GM21825 (cell line): Measurements from ENCODE around the gene NDRG3.

ENCODE experiments used
- ATAC-seq: cut with Tn5 transposase; IDR thresholded peaks from one replicate; pipeline ENCODE4 v1.9.1; 2021; ENCODE audit warnings: mild to moderate bottlenecking, moderate library complexity; ENCODE audit not compliant: unreplicated experiment

NDRG3 gene

DNA sequence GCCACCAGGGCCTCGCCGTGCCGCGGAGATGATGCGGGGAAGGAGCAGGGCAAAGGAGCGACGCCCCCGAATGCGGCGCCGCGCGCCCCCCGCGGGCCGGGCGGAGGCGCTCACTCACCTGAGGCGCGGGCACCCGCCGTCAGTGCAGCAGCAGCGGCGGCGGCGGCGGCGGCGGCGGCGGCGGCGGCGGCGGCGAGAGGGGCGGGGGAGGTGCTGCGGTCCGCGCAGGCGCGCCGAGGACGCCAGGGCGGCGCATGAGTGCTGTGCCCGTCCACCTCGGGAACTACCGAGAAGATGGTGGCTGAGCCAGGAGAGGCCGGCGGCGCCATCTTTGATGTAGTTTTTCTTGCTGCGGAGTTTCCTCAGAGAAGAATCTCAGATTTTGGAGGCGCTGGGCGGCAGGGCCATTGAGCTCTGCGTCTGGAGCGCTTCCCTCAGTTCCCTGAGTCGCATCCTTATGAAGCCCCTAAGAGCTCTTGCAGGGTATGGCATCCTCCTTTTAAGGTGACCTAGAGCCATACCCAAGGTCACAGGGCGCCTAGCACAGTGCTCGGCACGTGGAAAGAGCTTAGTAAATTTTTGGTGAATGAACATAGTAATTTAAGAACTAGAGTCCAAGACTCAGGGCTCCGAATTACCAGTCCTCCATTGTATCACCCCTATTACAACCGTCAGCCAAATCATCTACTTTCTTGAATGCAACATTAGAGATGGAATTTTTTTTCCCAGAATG is at the start of gene NDRG3:
TSS of gene NDRG3 (minus strand) at position 164 of the 733 bp plus-strand sequence. CDS start 24,355 bp downstream, outside the sequence.
- peak; percentile 83 for ATAC-seq

DNA sequence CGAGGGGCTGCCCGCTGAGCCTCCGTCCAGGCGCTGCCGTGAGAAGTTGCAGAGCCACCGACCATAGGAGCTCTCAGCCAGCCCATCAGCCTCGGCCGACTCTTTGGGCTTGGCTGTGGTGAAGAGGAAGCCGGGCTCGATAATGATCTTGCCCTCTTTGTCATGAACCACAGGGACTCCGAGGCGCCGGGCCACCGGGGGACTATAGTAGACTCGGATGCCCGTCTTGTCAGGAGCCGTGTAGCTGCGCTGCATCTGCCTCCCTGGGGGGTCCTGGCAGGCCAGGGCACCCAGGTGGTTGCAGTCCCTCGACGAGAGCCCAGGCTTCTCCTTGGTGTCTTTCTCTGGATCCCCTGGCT is 48.2 kb upstream of the NDRG3 start:
- ATAC-seq = no peak

GRCh38 chr20:36793294-36794115 is 47.6 kb upstream of the NDRG3 start:
- ATAC-seq = no peak

DNA sequence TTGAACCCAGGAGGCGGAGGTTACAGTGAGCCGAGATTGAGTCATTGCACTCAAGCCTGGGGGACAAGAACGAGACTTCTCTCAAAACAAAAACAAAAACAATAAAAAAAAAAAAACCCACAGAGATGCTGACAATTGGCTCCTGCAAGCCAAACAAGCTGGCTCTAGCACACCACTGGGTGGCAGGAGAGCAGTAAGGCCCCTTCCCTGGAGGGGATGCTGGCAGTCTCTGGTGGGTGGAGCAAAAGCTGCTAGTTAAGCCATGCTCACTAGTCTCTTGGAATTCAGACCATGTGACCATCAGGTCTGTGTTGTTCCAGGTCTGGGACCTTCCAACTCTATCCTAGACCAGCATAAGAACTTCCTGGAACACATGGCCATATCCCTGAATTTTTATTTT is 46.5 kb upstream of the NDRG3 start:
- no peak for ATAC-seq

- ATAC-seq = no peak
These were observed 46.0 kb upstream of the NDRG3 start for GRCh38 chr20:36791862-36792261.

GRCh38 chr20:36786663-36787062 is 40.8 kb upstream of the NDRG3 start:
- ATAC-seq = no peak

- ATAC-seq = no peak
These were observed 40.4 kb upstream of the NDRG3 start for GRCh38 chr20:36786246-36786645.

- no peak for ATAC-seq
These were observed 39.4 kb upstream of the NDRG3 start for GRCh38 chr20:36785308-36785707.

DNA sequence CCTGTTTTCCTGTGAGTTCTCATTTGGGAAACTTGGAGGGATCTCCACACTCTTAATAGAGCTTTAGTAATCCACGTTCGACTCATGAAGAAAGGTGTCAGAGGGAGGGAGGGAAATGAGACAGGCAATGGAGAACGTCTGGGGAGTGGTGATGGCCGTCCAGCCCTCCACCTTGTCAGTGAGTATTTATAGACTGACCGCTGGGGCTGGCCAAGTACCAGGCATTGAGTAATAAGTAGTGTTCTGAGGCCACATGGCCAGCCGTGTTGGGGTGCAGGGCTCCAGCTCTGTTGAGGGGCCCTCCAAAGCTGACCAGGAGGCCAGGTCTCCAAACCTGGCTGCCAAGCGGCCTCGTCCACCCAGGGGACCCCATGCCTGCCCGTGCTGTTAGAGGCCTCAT is 39.0 kb upstream of the NDRG3 start:
- ATAC-seq = no peak

- ATAC-seq = no peak
These were observed 38.2 kb upstream of the NDRG3 start for GRCh38 chr20:36784116-36784515.

DNA sequence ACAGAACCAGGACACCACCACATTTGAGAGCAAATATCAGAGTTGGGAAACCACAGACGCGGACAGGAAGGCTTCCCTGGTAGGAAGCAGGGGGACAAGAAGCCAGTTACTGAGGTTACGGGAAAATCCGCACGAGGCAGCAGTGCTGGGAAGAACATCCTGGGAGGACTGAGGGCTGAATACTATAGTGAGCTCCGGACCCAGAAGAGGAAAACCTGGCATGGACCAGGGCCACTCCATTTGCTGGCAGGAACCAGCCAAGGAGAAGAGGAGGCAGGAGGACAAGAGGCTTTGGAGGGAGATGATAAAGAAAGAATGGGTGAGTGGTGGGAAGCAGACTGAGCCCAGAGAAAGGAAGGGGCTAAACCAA is 33.8 kb upstream of the NDRG3 start:
- no peak for ATAC-seq

DNA sequence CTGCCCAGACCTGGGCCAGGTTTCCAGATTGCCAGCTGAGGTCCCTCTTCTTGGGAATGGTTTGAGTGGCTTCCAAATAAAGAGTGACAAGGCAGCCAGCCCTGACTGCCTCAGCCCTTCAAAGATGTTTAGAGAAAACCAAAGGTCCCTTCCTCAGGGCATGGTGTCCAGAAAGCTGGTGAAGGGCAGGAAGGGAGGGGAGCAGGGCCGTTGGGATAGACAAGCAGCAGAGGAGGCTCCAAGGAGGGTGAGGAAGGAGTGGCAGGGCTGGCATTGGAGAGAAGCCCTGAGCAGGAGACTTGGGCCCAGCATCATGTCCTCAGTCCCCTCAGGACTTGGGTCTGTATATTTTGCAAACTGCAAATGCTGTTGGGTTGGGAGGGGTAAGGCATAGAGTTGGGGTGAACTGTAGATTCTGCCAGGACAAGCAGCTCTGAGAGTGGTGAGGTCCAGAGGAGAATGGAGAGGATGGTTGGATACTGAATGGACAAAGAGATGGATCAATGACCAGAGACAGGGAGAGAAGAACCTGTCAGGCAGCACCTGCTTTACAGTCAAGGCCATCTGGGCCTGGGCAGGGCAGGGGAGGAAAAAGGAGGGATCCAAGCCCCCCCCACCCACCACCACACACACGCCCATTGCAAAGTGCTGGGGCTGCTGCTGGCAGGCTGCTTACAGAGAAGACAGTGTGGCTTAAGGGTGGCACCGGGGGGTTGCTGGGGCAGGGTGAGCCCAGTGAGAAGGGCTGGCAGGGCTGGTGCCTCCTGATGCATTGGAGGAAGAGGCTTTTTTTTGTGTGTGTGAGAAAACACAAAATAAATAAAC is 33.2 kb upstream of the NDRG3 start:
- ATAC-seq = no peak

- no peak for ATAC-seq
These were observed 31.7 kb upstream of the NDRG3 start for GRCh38 chr20:36777576-36777975.

DNA sequence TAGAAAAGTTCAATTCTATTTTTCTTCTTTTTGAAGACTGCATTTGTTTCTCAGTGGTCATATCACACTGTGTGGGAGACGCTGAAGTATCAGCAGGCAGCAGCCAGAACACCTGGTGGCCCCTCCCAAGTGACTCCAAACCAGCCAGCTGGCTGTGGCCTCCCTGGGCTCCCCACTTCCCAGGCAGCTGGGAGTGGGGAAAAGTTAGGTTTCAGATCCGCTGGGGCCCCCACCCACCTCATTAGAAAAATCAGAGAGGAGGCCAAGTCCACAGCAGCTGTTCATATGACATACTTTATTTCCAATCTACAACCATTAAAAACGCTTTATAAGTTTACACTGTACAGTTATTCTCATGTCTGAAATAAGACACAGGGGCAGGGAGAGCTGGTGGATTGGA is 31.3 kb upstream of the NDRG3 start:
- no peak for ATAC-seq

- no peak for ATAC-seq
These were observed 29.9 kb upstream of the NDRG3 start for GRCh38 chr20:36775826-36776225.

DNA sequence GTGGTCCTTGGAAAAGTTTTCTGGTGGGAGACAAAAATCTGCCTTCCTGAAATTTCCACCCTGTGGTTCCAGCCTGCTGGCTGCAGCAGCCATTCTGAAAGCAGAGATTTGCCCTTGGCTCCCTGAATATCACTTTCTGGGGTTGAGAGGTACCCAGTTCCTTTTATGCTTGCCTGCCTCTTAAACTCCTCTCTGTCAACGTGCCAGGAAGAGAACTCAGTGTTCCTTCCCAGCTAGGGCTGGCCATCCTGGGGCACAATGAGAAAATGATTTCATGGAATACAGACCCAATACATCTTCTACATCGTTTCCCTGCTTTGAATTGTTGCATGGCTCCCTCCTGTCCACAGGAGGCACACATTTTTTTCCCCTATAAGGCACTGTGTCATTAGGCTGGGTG is 29.3 kb upstream of the NDRG3 start:
- no peak for ATAC-seq

GRCh38 chr20:36773597-36774390 is 27.9 kb upstream of the NDRG3 start, which contains the start of gene DSN1:
Gene DSN1 (minus strand): TSS chr20:36773763. CDS start chr20:36771458, 2,305 bp downstream.
- peak; percentile 76 for ATAC-seq

DNA sequence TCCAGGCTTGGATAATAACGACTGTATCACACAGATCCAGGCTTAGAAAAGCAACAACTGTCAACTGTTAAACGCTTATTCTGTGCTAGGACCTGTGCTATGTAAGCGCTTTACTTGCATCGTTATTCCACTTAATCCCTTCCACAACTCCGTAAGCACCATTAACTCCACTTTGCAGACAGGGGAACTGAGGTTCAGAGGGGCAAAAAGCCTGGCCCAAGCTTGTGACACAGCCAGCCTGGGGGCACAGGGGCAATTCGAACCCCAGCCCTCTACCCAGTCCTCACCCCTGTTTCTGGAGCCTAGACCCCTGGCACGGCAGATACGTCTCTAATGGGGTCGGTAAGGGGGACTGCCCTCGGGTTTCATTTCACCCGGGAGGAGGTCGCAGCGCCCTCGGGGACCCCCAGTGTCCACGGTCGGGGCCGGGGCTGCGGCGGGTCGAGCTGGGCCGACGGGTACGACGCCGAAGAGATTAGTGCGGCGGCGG is 27.3 kb upstream of the NDRG3 start:
- ATAC-seq = no peak

- ATAC-seq = no peak
These were observed 24.8 kb upstream of the NDRG3 start for GRCh38 chr20:36770680-36771079.

DNA sequence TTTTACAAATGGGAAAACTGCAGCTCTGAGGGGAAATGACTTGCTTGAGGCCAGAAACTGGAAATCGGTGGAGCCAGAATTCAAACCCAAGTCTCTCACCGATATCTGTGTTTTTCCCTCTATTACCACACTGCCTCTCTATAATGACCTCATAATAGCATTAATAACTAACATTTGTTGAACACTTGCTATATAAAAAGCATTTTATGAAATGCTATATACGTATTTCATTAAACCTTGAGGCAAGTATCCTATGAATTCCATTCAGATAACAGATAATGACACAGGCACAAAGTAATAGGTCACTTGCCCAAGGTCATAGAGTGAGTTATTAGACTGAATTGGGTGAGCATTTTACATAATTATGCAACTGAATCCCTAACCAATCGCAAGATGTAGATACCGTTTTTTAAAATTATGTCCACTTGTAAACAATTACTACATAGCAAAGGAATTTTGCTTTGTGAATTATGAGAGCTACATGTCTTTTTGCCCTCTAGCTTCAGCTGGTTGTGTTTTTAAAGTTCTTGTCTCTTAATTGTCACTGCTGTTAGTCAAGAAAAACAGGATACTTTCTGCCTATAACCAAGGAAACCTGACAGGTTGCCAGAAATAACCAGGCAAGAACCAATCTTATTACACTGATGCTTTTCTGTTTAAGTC is 23.0 kb upstream of the NDRG3 start:
- ATAC-seq = no peak
